HepG2 (cell line): ENCODE measurements around the gene MRPS34. TPM values are rescaled to one million over a fixed set of nuclear protein-coding genes. Genes with fewer than 3 reads are reported as not detected.
A peak's percentile ranks its signal among the peaks of the same experiment; 100 is the strongest.

Experiments used
- CREB1 ChIP-seq, 2 experiments: fragments of 450-650 bp in 1 of 2; IDR thresholded peaks; 2 replicates each; pipeline ENCODE4 v1.6.1; 2016 to 2017; ENCODE audit warnings: control low read depth in 1 of 2, mild to moderate bottlenecking in 1 of 2, missing compliant biosample characterization in 1 of 2, missing genetic modification characterization in 1 of 2
- EHMT2 ChIP-seq: fragments of 200-600 bp; sonication (generic); IDR thresholded peaks from 2 replicates; pipeline ENCODE4 v1.7.0; 2017; ENCODE audit warnings: antibody characterized with exemption, low read depth, low read length, borderline replicate concordance
- FOXK2 ChIP-seq: fragments of 450-650 bp; IDR thresholded peaks from 2 replicates; pipeline ENCODE4 v1.6.1; 2016
- HNRNPLL ChIP-seq: fragments of 200-400 bp; formaldehyde crosslinking; IDR thresholded peaks from 2 replicates; pipeline ENCODE4 v1.6.1; 2017; ENCODE audit warnings: mild to moderate bottlenecking, low read depth, low read length; ENCODE audit not compliant: poor library complexity, severe bottlenecking
- ISL2 ChIP-seq: sonication (generic); formaldehyde crosslinking; IDR thresholded peaks from 2 replicates; pipeline ENCODE4 v1.5.0; 2020; ENCODE audit warnings: missing genetic modification reagents
- KLF6 ChIP-seq: IDR thresholded peaks from 2 replicates; pipeline ENCODE4 v1.8.0; 2016; ENCODE audit warnings: missing biosample characterization, missing genetic modification reagents
- MIXL1 ChIP-seq: IDR thresholded peaks from 2 replicates; pipeline ENCODE4 v1.6.1; 2016
- MXI1 ChIP-seq: IDR thresholded peaks from 3 replicates; pipeline ENCODE4 v1.6.1; 2012; ENCODE audit warnings: low read depth, low read length, inconsistent platforms, borderline replicate concordance
- PAX8 ChIP-seq: sonication (generic); formaldehyde crosslinking; IDR thresholded peaks from 2 replicates; pipeline ENCODE4 v1.8.0; 2022; ENCODE audit warnings: mild to moderate bottlenecking, missing genetic modification reagents, borderline replicate concordance
- RARG ChIP-seq: sonication (generic); formaldehyde crosslinking; IDR thresholded peaks from 2 replicates; pipeline ENCODE4 v1.4.0; 2020; ENCODE audit warnings: low read depth, mild to moderate bottlenecking, missing genetic modification reagents
- SP5 ChIP-seq: IDR thresholded peaks from 2 replicates; pipeline ENCODE4 v1.6.1; 2016; ENCODE audit warnings: low read depth, borderline replicate concordance
- SRSF9 ChIP-seq: fragments of 200-400 bp; formaldehyde crosslinking; IDR thresholded peaks from 2 replicates; pipeline ENCODE4 v1.6.1; 2018; ENCODE audit warnings: borderline replicate concordance, mild to moderate bottlenecking, low read depth, low read length; ENCODE audit not compliant: insufficient read depth, poor library complexity, severe bottlenecking
- STAT5B ChIP-seq: sonication (generic); formaldehyde crosslinking; IDR thresholded peaks from 2 replicates; pipeline ENCODE4 v1.4.0; 2020; ENCODE audit warnings: missing genetic modification reagents
- YEATS2 ChIP-seq: sonication (generic); formaldehyde crosslinking; IDR thresholded peaks from 2 replicates; pipeline ENCODE4 v1.4.0; 2020; ENCODE audit warnings: missing genetic modification reagents, borderline replicate concordance
- ZBTB21 ChIP-seq: sonication (generic); formaldehyde crosslinking; IDR thresholded peaks from 2 replicates; pipeline ENCODE4 v1.4.0; 2020; ENCODE audit warnings: missing genetic modification reagents
- ZNF232 ChIP-seq: sonication (generic); formaldehyde crosslinking; IDR thresholded peaks from 2 replicates; pipeline ENCODE4 v1.4.0; 2020; ENCODE audit warnings: missing genetic modification reagents, borderline replicate concordance
- ZNF253 ChIP-seq: sonication (generic); formaldehyde crosslinking; IDR thresholded peaks from 2 replicates; pipeline ENCODE4 v1.8.0; 2022; ENCODE audit warnings: mild to moderate bottlenecking, missing genetic modification reagents, borderline replicate concordance
- ZNF510 ChIP-seq: sonication (generic); formaldehyde crosslinking; IDR thresholded peaks from 2 replicates; pipeline ENCODE4 v1.4.0; 2020; ENCODE audit warnings: low read depth, mild to moderate bottlenecking, missing genetic modification reagents
- ZNF747 ChIP-seq: sonication (generic); formaldehyde crosslinking; IDR thresholded peaks from 2 replicates; pipeline ENCODE4 v1.8.1; 2023; ENCODE audit warnings: missing genetic modification reagents, mild to moderate bottlenecking, borderline replicate concordance
- polyA plus RNA-seq, 8 experiments: library from polyadenylated mRNA; depleted of rRNA in 3 of 8; stranded (reverse) in 7 of 8; unstranded in 1 of 8; fragments of >200 nt; fragmentation: Illumina TruSeq in 4 of 8; extraction: Trizol in 4 of 8; gene quantifications; 2 replicates each; pipeline versions ENCODE4 v1.2.1 to v1.2.3, GENCODE V29; 2011 to 2016; ENCODE audit warnings: low read depth in 4 of 8, missing spikeins in 1 of 8, mixed read lengths in 1 of 8; ENCODE audit not compliant: insufficient read depth in 1 of 8
- total RNA-seq, 5 experiments: library from RNA; depleted of rRNA; stranded (reverse); fragments of >200 nt; fragmentation: Illumina TruSeq; extraction: Trizol; gene quantifications; 2 replicates each; pipeline ENCODE4 v1.2.3, GENCODE V29; 2016; ENCODE audit warnings: low read depth in 1 of 5
- TF ChIP-seq, protein P1 (sequence below): sonication (generic); formaldehyde crosslinking; IDR thresholded peaks from 2 replicates; pipeline ENCODE4 v1.5.1; 2020; ENCODE audit warnings: mild to moderate bottlenecking, missing genetic modification reagents
- TF ChIP-seq, protein P2 (sequence below): sonication (generic); formaldehyde crosslinking; conservative IDR thresholded peaks from 2 replicates; pipeline ENCODE4 v1.4.0; 2020; ENCODE audit warnings: missing genetic modification reagents
- TF ChIP-seq, protein P3 (sequence below): sonication (generic); formaldehyde crosslinking; IDR thresholded peaks from 2 replicates; pipeline ENCODE4 v1.4.0; 2020; ENCODE audit warnings: missing genetic modification reagents

The MRPS34 gene
- total and polyA plus RNA-seq, 2 of the 13 experiments (the other 11 are each of a cell fraction or from before 2014, with no cell fraction given) = 63.5 to 131 TPM

DNA sequence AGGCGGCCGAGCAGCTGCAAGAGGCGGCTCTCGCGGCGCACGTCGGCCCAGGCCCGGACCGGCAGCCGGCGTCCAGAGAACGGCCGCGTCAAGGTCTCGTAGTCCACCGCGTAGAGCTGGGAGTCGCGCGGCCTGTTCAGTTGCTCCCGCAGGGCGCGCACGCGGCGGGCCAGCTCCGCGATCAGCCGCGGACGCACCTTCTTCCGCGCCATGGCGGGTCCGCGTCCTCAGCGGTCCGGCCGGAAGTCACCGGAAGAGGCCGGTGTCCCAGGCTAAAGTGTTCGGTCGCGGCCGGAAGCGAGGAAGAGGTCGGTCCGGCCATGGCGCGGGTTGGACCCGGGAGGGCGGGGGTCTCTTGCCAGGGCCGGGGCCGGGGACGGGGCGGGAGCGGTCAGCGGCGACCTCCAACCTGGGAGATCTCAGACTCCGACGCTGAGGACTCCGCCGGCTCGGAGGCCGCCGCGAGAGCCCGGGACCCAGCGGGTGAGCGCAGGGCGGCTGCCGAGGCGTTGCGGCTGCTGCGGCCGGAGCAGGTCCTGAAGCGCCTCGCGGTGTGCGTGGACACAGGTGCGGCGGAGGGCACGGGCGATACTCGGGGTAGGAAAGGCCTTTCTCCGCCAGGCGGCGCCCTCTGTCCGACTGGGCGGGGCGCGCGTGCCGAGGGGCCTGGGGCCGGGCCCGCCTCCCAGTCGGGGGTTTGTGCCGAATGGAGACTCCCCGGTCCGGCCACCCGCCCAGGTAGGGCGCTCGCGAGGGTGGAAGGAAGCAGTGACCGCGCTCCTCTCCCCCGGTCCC lies at the start of gene MRPS34 (continued):
- TF ChIP-seq PAX8 (CRISPR knock-in tag) (0 out of 2 replicates have a peak, but pooled peaks have one; percentile 46), SP5 (peak; percentile 80; the same call in 1 of the 2 replicates), KLF6 (CRISPR knock-in tag) (peak; percentile 87), YEATS2 (CRISPR knock-in tag) (peak; percentile 89), HNRNPLL (peak; percentile 64), MIXL1 (0 out of 2 replicates have a peak, but pooled peaks have one; percentile 20), SRSF9 (no peak), CREB1 (IDR thresholded peaks at IDR 0.05) (peak; percentile 13; the same call in 1 of the 2 replicates), CREB1 (CRISPR knock-in tag; IDR thresholded peaks at IDR 0.05) (no peak), ZNF747 (CRISPR knock-in tag) (peak; percentile 63), EHMT2 (no peak), ZNF510 (CRISPR knock-in tag) (no peak), ZBTB21 (CRISPR knock-in tag) (peak; percentile 53; the same call in 1 of the 2 replicates), STAT5B (0 out of 2 replicates have a peak, but pooled peaks have one; percentile 48), ISL2 (CRISPR knock-in tag) (peak; percentile 56), ZNF232 (peak; percentile 78), RARG (no peak), ZNF253 (CRISPR knock-in tag) (peak; percentile 85; the same call in 1 of the 2 replicates), MXI1 (peak; percentile 78; the same call in 2 of the 3 replicates), FOXK2 (no peak)
- TF ChIP-seq, protein P1, sequence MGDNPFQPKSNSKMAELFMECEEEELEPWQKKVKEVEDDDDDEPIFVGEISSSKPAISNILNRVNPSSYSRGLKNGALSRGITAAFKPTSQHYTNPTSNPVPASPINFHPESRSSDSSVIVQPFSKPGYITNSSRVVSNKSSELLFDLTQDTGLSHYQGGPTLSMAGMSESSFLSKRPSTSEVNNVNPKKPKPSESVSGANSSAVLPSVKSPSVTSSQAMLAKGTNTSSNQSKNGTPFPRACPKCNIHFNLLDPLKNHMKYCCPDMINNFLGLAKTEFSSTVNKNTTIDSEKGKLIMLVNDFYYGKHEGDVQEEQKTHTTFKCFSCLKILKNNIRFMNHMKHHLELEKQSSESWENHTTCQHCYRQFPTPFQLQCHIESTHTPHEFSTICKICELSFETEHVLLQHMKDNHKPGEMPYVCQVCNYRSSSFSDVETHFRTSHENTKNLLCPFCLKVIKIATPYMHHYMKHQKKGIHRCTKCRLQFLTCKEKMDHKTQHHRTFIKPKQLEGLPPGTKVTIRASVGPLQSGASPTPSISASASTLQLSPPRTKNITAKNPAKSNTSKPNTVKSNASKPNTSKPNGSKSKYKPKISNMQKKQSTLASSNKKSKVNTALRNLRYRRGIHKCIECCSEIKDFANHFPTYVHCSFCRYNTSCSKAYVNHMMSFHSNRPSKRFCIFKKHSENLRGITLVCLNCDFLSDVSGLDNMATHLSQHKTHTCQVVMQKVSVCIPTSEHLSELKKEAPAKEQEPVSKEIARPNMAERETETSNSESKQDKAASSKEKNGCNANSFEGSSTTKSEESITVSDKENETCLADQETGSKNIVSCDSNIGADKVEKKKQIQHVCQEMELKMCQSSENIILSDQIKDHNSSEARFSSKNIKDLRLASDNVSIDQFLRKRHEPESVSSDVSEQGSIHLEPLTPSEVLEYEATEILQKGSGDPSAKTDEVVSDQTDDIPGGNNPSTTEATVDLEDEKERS (CRISPR knock-in tag) = no peak
- TF ChIP-seq, protein P2, sequence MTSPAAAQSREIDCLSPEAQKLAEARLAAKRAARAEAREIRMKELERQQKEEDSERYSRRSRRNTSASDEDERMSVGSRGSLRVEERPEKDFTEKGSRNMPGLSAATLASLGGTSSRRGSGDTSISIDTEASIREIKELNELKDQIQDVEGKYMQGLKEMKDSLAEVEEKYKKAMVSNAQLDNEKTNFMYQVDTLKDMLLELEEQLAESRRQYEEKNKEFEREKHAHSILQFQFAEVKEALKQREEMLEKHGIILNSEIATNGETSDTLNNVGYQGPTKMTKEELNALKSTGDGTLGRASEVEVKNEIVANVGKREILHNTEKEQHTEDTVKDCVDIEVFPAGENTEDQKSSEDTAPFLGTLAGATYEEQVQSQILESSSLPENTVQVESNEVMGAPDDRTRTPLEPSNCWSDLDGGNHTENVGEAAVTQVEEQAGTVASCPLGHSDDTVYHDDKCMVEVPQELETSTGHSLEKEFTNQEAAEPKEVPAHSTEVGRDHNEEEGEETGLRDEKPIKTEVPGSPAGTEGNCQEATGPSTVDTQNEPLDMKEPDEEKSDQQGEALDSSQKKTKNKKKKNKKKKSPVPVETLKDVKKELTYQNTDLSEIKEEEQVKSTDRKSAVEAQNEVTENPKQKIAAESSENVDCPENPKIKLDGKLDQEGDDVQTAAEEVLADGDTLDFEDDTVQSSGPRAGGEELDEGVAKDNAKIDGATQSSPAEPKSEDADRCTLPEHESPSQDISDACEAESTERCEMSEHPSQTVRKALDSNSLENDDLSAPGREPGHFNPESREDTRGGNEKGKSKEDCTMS (CRISPR knock-in tag) = no peak
- TF ChIP-seq, protein P3, sequence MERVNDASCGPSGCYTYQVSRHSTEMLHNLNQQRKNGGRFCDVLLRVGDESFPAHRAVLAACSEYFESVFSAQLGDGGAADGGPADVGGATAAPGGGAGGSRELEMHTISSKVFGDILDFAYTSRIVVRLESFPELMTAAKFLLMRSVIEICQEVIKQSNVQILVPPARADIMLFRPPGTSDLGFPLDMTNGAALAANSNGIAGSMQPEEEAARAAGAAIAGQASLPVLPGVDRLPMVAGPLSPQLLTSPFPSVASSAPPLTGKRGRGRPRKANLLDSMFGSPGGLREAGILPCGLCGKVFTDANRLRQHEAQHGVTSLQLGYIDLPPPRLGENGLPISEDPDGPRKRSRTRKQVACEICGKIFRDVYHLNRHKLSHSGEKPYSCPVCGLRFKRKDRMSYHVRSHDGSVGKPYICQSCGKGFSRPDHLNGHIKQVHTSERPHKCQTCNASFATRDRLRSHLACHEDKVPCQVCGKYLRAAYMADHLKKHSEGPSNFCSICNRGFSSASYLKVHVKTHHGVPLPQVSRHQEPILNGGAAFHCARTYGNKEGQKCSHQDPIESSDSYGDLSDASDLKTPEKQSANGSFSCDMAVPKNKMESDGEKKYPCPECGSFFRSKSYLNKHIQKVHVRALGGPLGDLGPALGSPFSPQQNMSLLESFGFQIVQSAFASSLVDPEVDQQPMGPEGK (CRISPR knock-in tag) = peak; percentile 69
